ENCODE data around the gene IRF2BP2.

DNA sequence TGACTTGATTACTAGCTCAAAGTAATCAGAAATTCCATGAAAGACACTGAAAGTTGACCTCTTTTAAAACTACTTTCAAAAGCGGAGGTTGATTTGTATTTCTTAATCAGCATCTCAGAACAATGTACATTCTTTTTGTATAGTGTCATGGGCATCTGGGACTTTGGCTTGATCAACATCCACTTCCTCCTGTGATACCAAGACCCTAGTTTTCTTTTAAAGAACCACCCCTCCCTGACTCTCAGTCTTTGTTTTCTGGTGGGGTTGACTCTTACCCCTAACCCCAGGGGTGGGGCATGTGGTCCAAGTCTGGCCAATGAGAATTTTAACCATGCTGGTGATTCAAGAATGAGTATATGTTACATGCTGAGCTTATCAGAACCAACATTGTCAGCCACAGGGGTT, 21.7 kb upstream of the IRF2BP2 start:
- TF ChIP-seq YY1 (IDR thresholded peaks at IDR 0.05; ENCODE audit: insufficient read depth, insufficient read length) (no peak), ZNF274 (IDR thresholded peaks at IDR 0.05; ENCODE audit: low read depth, low read length) (no peak)

Data from NT2/D1 (cell line).